GM12878 (cell line): Measurements from ENCODE around the gene ESR2. TPM values are rescaled to one million over a fixed set of nuclear protein-coding genes. Genes with fewer than 3 reads are reported as not detected.

Source experiments
- ATAC-seq: fragments of 200-7000 bp; cut with Tn5 transposase; 3 replicates; pipeline ENCODE4 v1.9.1; 2020; ENCODE audit warnings: mild to moderate bottlenecking, moderate library complexity
- BruUV-seq: library from RNA; stranded (reverse); fragments of 400-500 nt; replicated peaks from 2 replicates; lab custom pipeline; 2021; lab: Mats Ljungman, UMichigan
- CTCF ChIA-PET: fragments of 300-600 bp; sonication (Branson Sonifier 250); formaldehyde crosslinking; extraction: SDS; loops from one replicate; lab custom pipeline; 2021; ENCODE audit warnings: inconsistent platforms; lab: Yijun Ruan, JAX
- POLR2A ChIA-PET: fragments of 350-600 bp; formaldehyde crosslinking; extraction: SDS; loops from one replicate; lab custom pipeline; 2021; ENCODE audit warnings: inconsistent platforms; lab: Charles Lee
- RAD21 ChIA-PET: fragments of 300-600 bp; sonication (Branson Sonifier 250); formaldehyde crosslinking; loops from one replicate; lab custom pipeline; 2023; ENCODE audit warnings: antibody characterized with exemption; ENCODE audit not compliant: unreplicated experiment; lab: Charles Lee
- SMC1A ChIA-PET: fragments of 300-600 bp; sonication (Branson Sonifier 250); formaldehyde crosslinking; loops from one replicate; lab custom pipeline; 2023; ENCODE audit not compliant: unreplicated experiment, uncharacterized antibody; lab: Charles Lee
- DNase-seq: peaks from one replicate; pipeline ENCODE4 v3.0.0-alpha.2; 2011; ENCODE audit warnings: low read depth, low spot score
- FAIRE-seq: peaks from 3 replicates; lab custom pipeline; 2011; peaks lifted over from hg19 to GRCh38; lab: Jason Lieb, UNC
- H2AFZ ChIP-seq: 2 replicates; pipeline ENCODE4 v1.6.0; 2011; ENCODE audit warnings: low read depth, low read length, control low read depth; ENCODE audit not compliant: control insufficient read depth
- H3K27ac ChIP-seq: 2 replicates; pipeline ENCODE4 v1.5.1; 2011; ENCODE audit warnings: control low read depth; ENCODE audit not compliant: control insufficient read depth, insufficient read depth
- H3K27me3 ChIP-seq, 2 experiments: replicated peaks in 1 of 2; 2 replicates each; pipeline versions ENCODE4 v1.6.0 to v1.6.1; 2011; ENCODE audit warnings: low read length in 1 of 2; ENCODE audit not compliant: control insufficient read depth in 2 of 2, insufficient read depth in 2 of 2
- H3K36me3 ChIP-seq, 2 experiments: 2 replicates each; pipeline ENCODE4 v1.5.1; 2011; ENCODE audit warnings: low read length in 1 of 2; ENCODE audit not compliant: control insufficient read depth in 2 of 2, insufficient read depth in 2 of 2
- H3K4me1 ChIP-seq: 2 replicates; pipeline ENCODE4 v1.6.1; 2011; ENCODE audit warnings: mild to moderate bottlenecking, low read length, moderate library complexity, mixed read lengths; ENCODE audit not compliant: control insufficient read depth, insufficient read depth
- H3K4me2 ChIP-seq: 2 replicates; pipeline ENCODE4 v1.6.0; 2011; ENCODE audit warnings: control low read depth; ENCODE audit not compliant: control insufficient read depth, insufficient read depth
- H3K4me3 ChIP-seq: fragments of 200-600 bp; sonication (generic); 2 replicates; pipeline ENCODE4 v1.5.1; 2016
- H3K79me2 ChIP-seq: 2 replicates; pipeline ENCODE4 v1.6.0; 2011; ENCODE audit warnings: low read length; ENCODE audit not compliant: control insufficient read depth, insufficient read depth
- H3K9ac ChIP-seq: 2 replicates; pipeline ENCODE4 v1.8.0; 2011; ENCODE audit warnings: low read length, control low read depth, mixed read lengths; ENCODE audit not compliant: control insufficient read depth, insufficient read depth
- H3K9me3 ChIP-seq: replicated peaks from 3 replicates; pipeline ENCODE4 v1.5.1; 2011; ENCODE audit warnings: mild to moderate bottlenecking, low read length; ENCODE audit not compliant: control insufficient read depth, insufficient read depth
- H4K20me1 ChIP-seq: 2 replicates; pipeline ENCODE4 v1.6.0; 2011; ENCODE audit not compliant: control insufficient read depth, insufficient read depth
- BACH1 ChIP-seq: fragments of 450-650 bp; IDR thresholded peaks from 2 replicates; pipeline ENCODE4 v1.6.1; 2017; ENCODE audit warnings: mild to moderate bottlenecking, borderline replicate concordance
- CREM ChIP-seq: IDR thresholded peaks from 2 replicates; pipeline ENCODE4 v1.6.1; 2014; ENCODE audit warnings: antibody characterized with exemption, low read depth
- IKZF2 ChIP-seq, 2 experiments: fragments of 450-650 bp; IDR thresholded peaks; 2 replicates each; pipeline ENCODE4 v1.6.1; 2017; ENCODE audit warnings: mild to moderate bottlenecking in 2 of 2, moderate library complexity in 2 of 2
- JUNB ChIP-seq: IDR thresholded peaks from 2 replicates; pipeline ENCODE4 v1.6.1; 2016; ENCODE audit warnings: antibody characterized with exemption, mild to moderate bottlenecking
- MTA2 ChIP-seq: fragments of 450-650 bp; IDR thresholded peaks from 2 replicates; pipeline ENCODE4 v1.6.1; 2016; ENCODE audit warnings: low read depth, mild to moderate bottlenecking, moderate library complexity
- PBX3 ChIP-seq: IDR thresholded peaks from 2 replicates; pipeline ENCODE4 v1.6.1; 2011; ENCODE audit warnings: mild to moderate bottlenecking, low read depth, low read length, moderate library complexity; ENCODE audit not compliant: insufficient replicate concordance
- RELB ChIP-seq: fragments of 450-650 bp; IDR thresholded peaks from 2 replicates; pipeline ENCODE4 v1.6.1; 2017; ENCODE audit warnings: low read depth, mild to moderate bottlenecking, moderate library complexity
- ZNF592 ChIP-seq: fragments of 450-650 bp; IDR thresholded peaks from 2 replicates; pipeline ENCODE4 v1.6.1; 2017; ENCODE audit warnings: mild to moderate bottlenecking, moderate library complexity
- WGBS: methylation state at CpG from one replicate; pipeline ENCODE4 v1.1.6; 2016; ENCODE audit warnings: low lambda C conversion rate; ENCODE audit not compliant: insufficient replicate concordance, insufficient coverage; ENCODE audit errors: missing lambda C conversion rate; 5-methylcytosine and 5-hydroxymethylcytosine counted together
- in situ Hi-C: fragments of 300-500 bp; cut with MboI; formaldehyde crosslinking; loops from 9 replicates; pipeline ENCODE4 v1.14.3; 2018; ENCODE audit warnings: mixed read lengths
- intact Hi-C: fragments of 100-400 bp; cut with micrococcal nuclease; formaldehyde crosslinking; loops from one replicate; pipeline ENCODE4 v1.14.2; 2022; ENCODE audit not compliant: unreplicated experiment
- polyA plus RNA-seq, 11 experiments: library from polyadenylated mRNA; depleted of rRNA in 4 of 11; unstranded in 6 of 11; stranded (reverse) in 5 of 11; fragments of >200 nt; fragmentation: Nextera tagmentation in 4 of 11; fragmentation: Illumina TruSeq in 1 of 11; extraction: Ambion mirVana in 4 of 11; extraction: Trizol in 1 of 11; gene quantifications; 1 replicate in 1 of 11; 2 replicates in 10 of 11; pipeline versions ENCODE4 v1.2.1 to v1.2.3, GENCODE V29; 2011 to 2016; ENCODE audit warnings: inconsistent platforms in 2 of 11, missing spikeins in 2 of 11, low read depth in 1 of 11
- total RNA-seq, 4 experiments: library from RNA; depleted of rRNA in 3 of 4; stranded (reverse); fragments of >200 nt in 3 of 4; fragmentation: Illumina TruSeq in 1 of 4; extraction: Trizol in 1 of 4; gene quantifications; 2 replicates each; pipeline versions ENCODE4 v1.2.1 to v1.2.3, GENCODE V29; 2013 to 2021

Gene ESR2
- total and polyA plus RNA-seq, 10 of the 15 experiments (the other 5 are each of a cell fraction or from before 2014, with no cell fraction given): 0.29 to 2.6 (median 0.81) TPM

GRCh38 chr14:64194404-64194803, 99.8 kb downstream of the ESR2 start:
- no peak overlapping the region for H3K4me3 ChIP-seq
- no peaks in the 10 kb centered on the region; the same call in none of the 2 replicates for H3K79me2 ChIP-seq
- H3K9ac ChIP-seq: no peak overlapping the region
- no peak for DNase-seq
- intact Hi-C loops: no loop called here
- WGBS: 68% methylated on average over 3 of the region's 3 CpGs
- peak overlapping the region; percentile 68 for H3K27ac ChIP-seq
- POLR2A ChIA-PET: interaction anchor here (0.5 to 0.9 kb wide), 2 partner anchors 43 to 446 kb away, joined by 3 to 4 read pairs; no protein-coding TSS in a partner anchor
- no peak overlapping the region for H3K4me2 ChIP-seq
- H3K9me3 ChIP-seq: no peaks in the 10 kb centered on the region
- in situ Hi-C loops: no loop called here
- peak overlapping the region; percentile 20; the same call in 1 of the 2 replicates for H2AFZ ChIP-seq
- no peak for FAIRE-seq
- TF ChIP-seq IKZF2 (IDR thresholded peaks at IDR 0.05): no peak
- 0 out of 2 replicates have a peak, but pooled peaks have one; percentile 25 for TF ChIP-seq BACH1
- BruUV-seq: no TSS peak
- RAD21 ChIA-PET: interaction anchor here (0.8 to 1.0 kb wide), 2 partner anchors 15 to 103 kb away, joined by 3 to 4 read pairs; no protein-coding TSS in a partner anchor
- peaks cover 1 to 7% of the 10 kb centered on the region in 2 experiments; a peak in 2 of 4 replicates for H3K36me3 ChIP-seq
- H4K20me1 ChIP-seq: no peaks in the 10 kb centered on the region
- no peak for ATAC-seq
- peaks cover 30% of the 10 kb centered on the region for H3K4me1 ChIP-seq
- CTCF ChIA-PET: interaction anchor here (0.6 to 2.7 kb wide), 3 partner anchors 10 to 109 kb away, joined by 3 to 12 read pairs (median 3); no protein-coding TSS in a partner anchor
- SMC1A ChIA-PET: interaction anchor here (1.3 to 4.3 kb wide), 5 partner anchors 10 to 101 kb away, joined by 4 to 21 read pairs (median 5); partner anchors contain the start of gene ESR2
- no peaks in the 10 kb centered on the region for H3K27me3 ChIP-seq

- intact Hi-C loops: no loop called here
- H3K4me3 ChIP-seq: no peak overlapping the region
- H3K27me3 ChIP-seq: no peaks in the 10 kb centered on the region
- no peak overlapping the region for H2AFZ ChIP-seq
- H3K9ac ChIP-seq: no peak overlapping the region
- no peaks in the 10 kb centered on the region for H4K20me1 ChIP-seq
- RAD21 ChIA-PET: interaction anchor here (1.5 kb wide), 1 partner anchor 101 kb away, joined by 4 read pairs; the partner anchor contains the start of gene ESR2
- no peaks in the 10 kb centered on the region; the same call in none of the 2 replicates for H3K79me2 ChIP-seq
- peak overlapping the region; percentile 68 for H3K27ac ChIP-seq
- SMC1A ChIA-PET: interaction anchor here (1.6 to 4.3 kb wide), 4 partner anchors 9 to 101 kb away, joined by 4 to 21 read pairs (median 7); partner anchors contain the start of gene ESR2
- in situ Hi-C loops: no loop called here
- CTCF ChIA-PET: interaction anchor here (0.6 to 2.7 kb wide), 2 partner anchors 13 to 110 kb away, joined by 3 to 12 read pairs; no protein-coding TSS in a partner anchor
- no peak for DNase-seq
- H3K9me3 ChIP-seq: no peaks in the 10 kb centered on the region
- POLR2A ChIA-PET: interaction anchor here (0.5 kb wide), 1 partner anchor 445 kb away, joined by 4 read pairs; no protein-coding TSS in a partner anchor
- H3K4me1 ChIP-seq: peaks cover 30% of the 10 kb centered on the region
- FAIRE-seq: no peak
- peaks cover 1 to 7% of the 10 kb centered on the region in 2 experiments; a peak in 2 of 4 replicates for H3K36me3 ChIP-seq
- WGBS: 94% methylated on average over 2 of the region's 2 CpGs
- no TSS peak for BruUV-seq
- no peak for ATAC-seq
- H3K4me2 ChIP-seq: no peak overlapping the region
- TF ChIP-seq MTA2 (no peak), JUNB (no peak), CREM (no peak), PBX3 (no peak), ZNF592 (no peak), RELB (no peak)
These were observed 100.3 kb downstream of the ESR2 start for GRCh38 chr14:64193821-64194220.
